RPMI8226 (cell line): ENCODE data around the gene SALL1.

Experiments
- DNase-seq: peaks from one replicate; pipeline ENCODE4 v3.0.0-alpha.2; 2015

The SALL1 gene

GRCh38 chr16:51150888-51151320 lies at the start of gene SALL1:
SALL1 (minus strand) TSS chr16:51151270; CDS start chr16:51151241, 29 bp downstream.
- DNase-seq = no peak

- no peak for DNase-seq
Measured at GRCh38 chr16:51200793-51201192, 49.7 kb upstream of the SALL1 start.

GRCh38 chr16:51197953-51198748 lies 47.1 kb upstream of the SALL1 start:
- no peak for DNase-seq

- DNase-seq = no peak
Measured at GRCh38 chr16:51193879-51194278, 42.8 kb upstream of the SALL1 start.

DNA sequence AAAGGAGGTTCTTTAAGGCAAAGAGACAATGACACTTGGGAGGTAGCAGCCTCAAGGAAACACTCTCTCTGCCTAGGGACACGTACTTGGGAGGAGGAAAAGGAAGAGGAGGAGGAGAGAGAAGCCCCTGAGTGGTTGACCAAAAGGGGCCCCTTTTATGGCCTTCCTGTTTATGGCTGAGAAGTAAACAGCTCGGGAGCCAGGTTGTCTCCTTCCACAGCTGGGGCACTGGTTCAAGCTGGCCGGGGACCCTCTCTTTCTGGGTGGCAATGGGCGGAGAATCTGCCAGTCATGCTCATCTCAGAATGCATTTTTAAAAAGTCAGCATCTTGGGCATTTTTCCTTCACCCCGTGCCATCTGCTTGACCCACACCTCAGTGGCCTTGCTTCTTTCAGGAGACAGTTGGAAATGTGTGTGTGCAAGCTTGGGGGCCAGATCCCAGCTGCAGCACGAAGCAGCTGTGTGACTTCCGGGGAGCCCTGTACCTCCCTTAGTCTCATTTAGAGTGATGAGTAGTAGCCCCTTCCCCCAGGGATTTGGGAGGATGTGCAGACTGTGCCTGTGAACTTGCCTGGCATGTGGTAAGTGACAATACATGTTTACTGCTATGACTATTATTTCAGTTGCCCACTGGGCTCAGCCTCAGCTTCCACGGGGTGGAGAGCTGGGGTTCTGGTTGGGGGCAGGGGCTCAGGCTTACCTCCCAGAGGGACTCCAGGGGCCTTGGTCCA lies 33.8 kb upstream of the SALL1 start:
- DNase-seq = peak; percentile 15

- no peak for DNase-seq
Measured at GRCh38 chr16:51181503-51181811, 30.4 kb upstream of the SALL1 start.

DNA sequence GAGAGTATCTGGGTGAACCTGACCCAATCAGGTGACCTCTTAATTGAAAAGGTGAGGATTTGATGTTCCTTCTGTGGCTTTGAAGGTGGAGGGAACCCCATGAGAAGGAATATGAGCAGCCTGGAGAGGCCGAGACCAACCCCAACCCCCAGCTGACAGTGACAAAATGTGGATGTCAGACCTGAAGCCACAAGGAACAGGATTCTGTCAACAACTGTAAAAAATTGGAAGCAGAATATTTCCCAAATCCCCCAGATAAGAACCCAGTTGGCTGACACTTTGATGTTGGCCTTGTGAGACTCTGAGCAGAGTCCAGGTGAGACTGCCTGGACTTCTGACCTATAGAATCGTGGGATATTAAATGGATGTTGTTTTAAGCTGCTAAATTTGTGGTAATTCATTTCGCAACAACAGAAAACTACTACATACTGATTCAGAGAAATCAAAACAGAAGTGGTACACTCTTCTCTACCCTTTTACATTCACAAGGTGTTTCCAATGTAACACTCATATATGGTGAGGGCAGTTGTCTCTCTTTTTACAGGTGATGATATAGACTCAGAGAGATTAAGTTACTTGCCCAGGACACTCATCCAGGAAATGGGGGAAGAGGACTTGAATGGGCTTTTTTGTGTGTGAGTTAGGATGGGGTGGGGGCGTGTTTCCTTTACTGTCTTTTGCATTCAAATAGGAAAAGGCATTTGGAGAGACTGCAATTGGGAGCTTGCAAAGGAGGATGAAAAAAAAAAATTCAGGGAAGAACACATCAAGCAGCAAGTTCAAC lies 29.8 kb upstream of the SALL1 start:
- no peak for DNase-seq

DNA sequence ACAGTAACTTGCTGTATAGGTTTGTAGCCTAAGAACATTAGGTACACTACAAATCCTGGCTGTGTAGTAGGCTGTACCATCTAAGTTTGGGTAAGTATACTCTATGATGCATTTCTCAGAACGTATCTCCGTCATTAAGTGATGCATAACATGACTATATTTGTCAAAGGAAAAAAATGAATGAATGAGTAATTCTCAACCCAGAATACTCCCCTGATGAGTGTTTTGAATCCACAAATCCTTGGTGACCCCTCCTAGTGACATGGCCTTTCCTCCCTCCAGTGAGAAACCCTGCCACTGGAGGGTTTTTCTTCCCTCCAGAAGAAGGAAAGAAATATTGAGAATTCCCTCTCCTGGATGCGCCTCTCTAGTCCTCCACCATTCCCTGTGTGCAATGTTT lies 24.0 kb upstream of the SALL1 start:
- DNase-seq = no peak

- DNase-seq = no peak
Measured at GRCh38 chr16:51172368-51172767, 21.3 kb upstream of the SALL1 start.

- DNase-seq = no peak
Measured at GRCh38 chr16:51168755-51169154, 17.7 kb upstream of the SALL1 start.

DNA sequence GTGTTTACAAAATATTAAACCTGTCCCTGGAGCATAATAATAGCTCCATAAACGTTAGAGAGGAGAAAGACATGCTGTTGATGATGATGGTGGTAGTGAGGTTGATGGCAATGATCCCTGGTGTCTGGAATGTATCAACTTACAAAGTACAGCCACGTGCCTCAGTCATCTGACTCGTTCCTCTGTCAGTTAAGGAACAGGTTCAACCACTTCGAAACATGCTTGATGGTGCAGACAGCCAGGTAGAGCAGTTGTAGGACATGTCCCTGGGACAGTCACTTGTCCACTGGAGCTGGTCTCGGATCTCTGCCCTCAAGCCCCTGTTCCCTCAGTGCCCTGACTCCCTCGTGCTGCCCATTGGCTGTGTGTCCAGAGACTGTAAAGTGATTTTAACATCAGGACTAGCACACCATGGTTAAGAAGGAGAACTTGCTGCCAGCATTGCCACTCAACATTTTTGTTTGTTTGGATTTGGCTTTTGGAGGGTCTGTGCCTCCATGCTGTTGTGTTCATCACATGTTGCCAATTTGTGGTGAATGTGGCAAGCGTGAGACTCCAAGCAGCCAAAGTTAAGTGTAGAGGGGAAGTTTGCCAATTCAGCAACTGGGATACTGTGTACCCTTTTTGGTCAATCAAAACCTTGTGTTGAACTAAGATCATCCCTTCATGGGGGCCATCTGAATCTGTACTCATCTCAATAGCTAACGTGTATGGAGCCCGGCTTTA lies 16.3 kb upstream of the SALL1 start:
- DNase-seq = no peak

- no peak for DNase-seq
Measured at GRCh38 chr16:51166541-51166940, 15.5 kb upstream of the SALL1 start.

DNA sequence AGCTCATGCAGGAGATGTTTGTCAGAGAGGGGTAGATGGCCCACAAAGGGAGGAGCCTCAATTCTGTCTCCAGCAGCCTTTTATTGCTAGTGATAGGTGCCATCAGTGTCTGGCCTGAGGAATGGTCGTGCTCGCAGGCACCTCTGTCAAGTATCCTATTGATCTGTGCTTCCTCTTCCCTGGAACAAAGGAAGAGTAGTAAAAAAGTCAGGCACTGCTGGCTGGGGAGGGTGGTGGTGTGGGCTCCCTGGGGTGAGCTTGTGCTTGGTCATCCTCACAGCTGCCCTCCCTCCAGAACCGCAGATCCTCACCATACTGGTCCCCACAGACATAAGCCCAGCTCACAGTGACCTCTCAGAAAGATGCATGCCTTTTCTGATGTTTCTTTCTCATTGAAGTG lies 15.0 kb upstream of the SALL1 start:
- DNase-seq = no peak

GRCh38 chr16:51165043-51165442 lies 14.0 kb upstream of the SALL1 start:
- no peak for DNase-seq

GRCh38 chr16:51164574-51164973 lies 13.5 kb upstream of the SALL1 start:
- no peak for DNase-seq

GRCh38 chr16:51163894-51164566 lies 13.0 kb upstream of the SALL1 start:
- DNase-seq = no peak

DNA sequence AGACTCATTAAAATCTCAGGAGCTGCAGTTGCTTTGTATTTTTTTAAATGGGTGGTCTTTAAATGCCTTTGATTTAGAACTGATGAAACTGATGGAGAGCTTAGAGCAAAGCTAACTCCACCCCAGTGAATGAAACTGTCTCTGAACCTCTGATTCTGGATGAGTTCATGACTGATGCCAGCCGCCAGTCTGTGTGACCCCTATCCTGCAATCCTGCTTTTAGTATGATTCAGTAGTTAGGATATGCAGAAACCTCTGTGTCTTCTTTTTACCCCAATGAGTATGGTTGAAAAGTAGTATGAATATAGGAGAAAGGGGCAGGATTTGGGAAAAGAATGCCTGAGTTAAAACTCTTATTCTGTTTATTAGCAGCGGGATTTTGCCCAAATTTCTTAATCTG lies 12.3 kb upstream of the SALL1 start:
- DNase-seq = no peak

DNA sequence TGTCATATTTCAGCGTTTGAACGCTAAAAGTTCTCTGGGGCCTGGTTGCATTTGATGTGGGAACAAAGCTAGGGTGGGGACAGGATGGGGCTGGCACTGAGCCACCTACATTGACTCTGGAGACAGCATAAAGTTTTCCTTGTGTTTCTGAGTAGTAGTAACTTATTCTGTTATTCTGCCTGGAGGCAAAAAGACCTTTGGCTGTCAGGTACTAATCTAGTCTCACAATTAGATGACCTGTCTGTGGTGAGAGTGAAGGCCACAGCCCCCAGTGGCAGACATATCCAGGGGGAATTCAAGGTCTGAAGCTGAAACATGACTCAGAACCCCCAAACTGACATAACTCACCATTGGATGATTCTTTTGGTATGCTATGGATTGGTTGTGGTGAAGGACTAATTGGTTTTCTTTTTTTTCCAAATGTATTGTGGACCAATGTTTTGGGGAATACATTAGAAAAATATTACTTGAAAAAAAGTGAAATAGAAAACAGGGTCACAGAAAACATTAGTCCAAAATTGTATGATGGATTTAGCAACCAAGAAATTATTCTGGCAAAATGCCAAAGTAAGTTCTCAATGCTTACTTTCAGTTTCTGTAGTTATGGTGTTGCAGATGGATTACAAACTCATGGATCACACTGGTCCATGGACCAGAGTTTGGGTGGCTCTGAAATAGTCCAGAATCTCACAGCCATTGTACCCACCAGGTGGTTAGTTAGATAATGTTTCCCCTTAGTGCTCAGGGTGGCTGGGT lies 10.5 kb upstream of the SALL1 start:
- peak; percentile 24 for DNase-seq

DNA sequence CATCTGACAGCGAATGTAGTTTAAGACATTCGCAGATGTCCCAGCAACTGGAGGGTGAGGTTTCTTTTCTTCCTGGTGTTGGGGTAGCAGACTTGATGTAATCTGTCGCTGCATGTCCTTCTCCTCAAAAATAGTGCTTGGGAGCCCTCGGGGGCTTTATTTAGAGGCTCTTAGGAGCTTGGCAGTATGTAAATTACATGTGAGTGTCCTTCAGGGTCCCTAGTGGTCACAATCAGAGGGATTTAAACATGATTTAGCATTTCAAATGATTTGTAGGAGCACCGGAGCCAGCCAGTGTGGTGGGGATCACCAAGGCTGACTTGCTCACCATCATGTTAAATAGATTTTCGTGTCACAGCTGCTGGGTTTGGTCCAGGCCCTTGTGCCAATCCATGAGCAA lies 8.8 kb upstream of the SALL1 start:
- DNase-seq = no peak

DNA sequence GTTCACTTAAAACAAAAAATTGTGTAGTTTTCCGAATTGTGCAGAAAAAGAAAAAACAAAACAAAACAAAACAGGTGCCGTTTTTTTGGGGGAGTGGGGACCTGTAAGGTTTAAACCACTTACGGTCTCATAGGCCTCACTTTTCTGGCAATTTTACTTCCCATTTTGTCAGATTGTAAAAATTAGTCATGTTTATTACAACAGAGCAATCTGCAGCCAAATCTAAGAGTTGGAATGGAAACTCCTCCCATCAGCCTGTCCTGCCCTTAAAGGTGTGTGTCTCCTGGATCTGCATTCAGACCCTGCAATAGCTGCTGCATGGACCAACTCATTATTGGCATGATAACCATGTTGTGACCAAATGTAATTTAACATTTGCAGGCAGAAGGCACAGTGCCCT lies 8.2 kb upstream of the SALL1 start:
- no peak for DNase-seq

DNA sequence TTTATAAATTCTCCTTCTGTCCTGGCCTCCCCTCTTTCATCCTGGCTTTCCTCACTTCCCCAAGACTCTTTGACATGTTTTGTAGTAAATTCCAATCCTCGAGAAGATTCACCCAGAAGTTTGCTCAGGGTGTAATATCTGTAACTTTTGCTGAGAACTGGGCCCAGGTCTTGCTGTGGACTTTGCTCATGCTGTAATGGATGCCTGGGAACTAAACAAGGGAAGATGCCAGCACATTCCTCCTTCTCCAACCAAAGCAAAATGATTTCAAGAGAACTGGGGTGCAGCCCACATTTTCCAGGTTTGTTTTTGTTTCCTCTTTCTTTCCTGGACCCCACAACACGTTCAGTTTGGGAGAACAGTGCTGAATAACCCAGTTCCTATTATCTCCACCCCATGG lies 6.6 kb upstream of the SALL1 start:
- no peak for DNase-seq

- DNase-seq = no peak
Measured at GRCh38 chr16:51156807-51157200, 5.7 kb upstream of the SALL1 start.
